Common myeloid progenitor, CD34-positive (primary cell): ENCODE measurements around the gene CYP2A6.
A peak's percentile ranks its signal among the peaks of the same experiment; 100 is the strongest.
"Not testable (repeated sequence)": the region's sequence is repeated elsewhere in the genome, so short reads cannot be mapped to it uniquely, and the experiment has no call there.

Source experiments
- CTCF ChIA-PET: fragments of 350-600 bp; sonication (Branson Sonifier 250); formaldehyde crosslinking; loops from one replicate; lab custom pipeline; 2021; ENCODE audit warnings: antibody characterized with exemption; lab: Charles Lee
- POLR2A ChIA-PET: fragments of 350-600 bp; sonication (Branson Sonifier 250); formaldehyde crosslinking; loops from one replicate; lab custom pipeline; 2021; ENCODE audit warnings: antibody characterized with exemption; lab: Charles Lee
- DNase-seq, 3 donors: peaks; one replicate each; pipeline versions ENCODE4 v3.0.0 to v3.0.0-alpha.2; 2013
- H3K27ac ChIP-seq, 2 experiments: 1 replicate in 1 of 2; 2 replicates in 1 of 2; pipeline ENCODE4 v1.7.0; 2013; ENCODE audit warnings: inconsistent platforms in 2 of 2, low read length in 2 of 2, mild to moderate bottlenecking in 2 of 2, low read depth in 1 of 2, moderate library complexity in 1 of 2; ENCODE audit not compliant: severe bottlenecking in 2 of 2, insufficient read depth in 1 of 2, poor library complexity in 1 of 2
- H3K27me3 ChIP-seq, 5 experiments: replicated peaks in 2 of 5; 1 replicate in 3 of 5; 2 replicates in 2 of 5; pipeline versions ENCODE4 v1.6.1 to v1.7.0; 2013; ENCODE audit warnings: low read length in 4 of 5, mild to moderate bottlenecking in 2 of 5, moderate library complexity in 2 of 5, inconsistent platforms in 1 of 5; ENCODE audit not compliant: insufficient read depth in 5 of 5, control insufficient read depth in 4 of 5
- H3K36me3 ChIP-seq, 4 experiments: 1 replicate in 2 of 4; 2 replicates in 2 of 4; pipeline versions ENCODE4 v1.6.1 to v1.7.0; 2013; ENCODE audit warnings: low read length in 3 of 4, control low read depth in 1 of 4, mild to moderate bottlenecking in 1 of 4; ENCODE audit not compliant: control insufficient read depth in 4 of 4, insufficient read depth in 4 of 4
- H3K4me1 ChIP-seq, 4 experiments: 1 replicate in 3 of 4; 2 replicates in 1 of 4; pipeline versions ENCODE4 v1.6.1 to v1.7.1; 2013; ENCODE audit warnings: low read length in 3 of 4, mild to moderate bottlenecking in 3 of 4, control low read depth in 1 of 4, inconsistent platforms in 1 of 4, moderate library complexity in 1 of 4; ENCODE audit not compliant: control insufficient read depth in 4 of 4, insufficient read depth in 4 of 4; ENCODE audit errors: control extremely low read depth in 1 of 4
- H3K4me3 ChIP-seq, 7 experiments: 1 replicate in 4 of 7; 2 replicates in 3 of 7; pipeline versions ENCODE4 v1.5.1 to v1.7.0; 2013; ENCODE audit warnings: mild to moderate bottlenecking in 7 of 7, low read length in 6 of 7, moderate library complexity in 6 of 7, inconsistent platforms in 2 of 7, low read depth in 2 of 7, control low read depth in 1 of 7; ENCODE audit not compliant: insufficient read depth in 4 of 7, control insufficient read depth in 1 of 7; ENCODE audit errors: extremely low read depth in 1 of 7
- H3K9me3 ChIP-seq, 5 experiments: 1 replicate in 4 of 5; 2 replicates in 1 of 5; pipeline versions ENCODE4 v1.6.1 to v1.7.1; 2013; ENCODE audit warnings: low read length in 4 of 5, mild to moderate bottlenecking in 2 of 5, inconsistent platforms in 1 of 5, low read depth in 1 of 5, moderate library complexity in 1 of 5; ENCODE audit not compliant: control insufficient read depth in 4 of 5, insufficient read depth in 2 of 5; ENCODE audit errors: control extremely low read depth in 1 of 5
- WGBS: methylation state at CpG from one replicate; pipeline ENCODE4 v1.1.5; 2013; ENCODE audit not compliant: insufficient coverage; 5-methylcytosine and 5-hydroxymethylcytosine counted together

The CYP2A6 gene

GRCh38 chr19:40831502-40832430 is 18.5 kb downstream of the CYP2A6 start:
- no peaks in the 10 kb centered on the region for H3K27me3 ChIP-seq
- H3K9me3 ChIP-seq = no peaks in the 10 kb centered on the region
- no peak overlapping the region for H3K4me3 ChIP-seq
- peaks cover 0 to 5% (median 0%) of the 10 kb centered on the region in 4 experiments for H3K36me3 ChIP-seq
- no peak for DNase-seq
- H3K4me1 ChIP-seq = peaks cover 0 to 14% (median 7%) of the 10 kb centered on the region in 4 experiments
- WGBS = 83% methylated on average over 2 of the region's 7 CpGs
- no peak overlapping the region for H3K27ac ChIP-seq
- ChIA-PET POLR2A (interaction anchor here (1.3 kb wide), 1 partner anchor 23 kb away, joined by 3 read pairs; no protein-coding TSS in a partner anchor), CTCF (interaction anchor here (1.0 kb wide), 1 partner anchor 362 kb away, joined by 3 read pairs; no protein-coding TSS in a partner anchor)

- CTCF ChIA-PET, H3K27ac ChIP-seq, H3K36me3 ChIP-seq, POLR2A ChIA-PET, H3K4me3 ChIP-seq, H3K27me3 ChIP-seq, DNase-seq, H3K9me3 ChIP-seq: not testable (repeated sequence)
- WGBS = 98% methylated on average over 11 of the region's 16 CpGs
- H3K4me1 ChIP-seq = peaks cover 0 to 19% (median 10%) of the 10 kb centered on the region in 4 experiments
Observed at GRCh38 chr19:40830741-40831140, 19.5 kb downstream of the CYP2A6 start.

DNA sequence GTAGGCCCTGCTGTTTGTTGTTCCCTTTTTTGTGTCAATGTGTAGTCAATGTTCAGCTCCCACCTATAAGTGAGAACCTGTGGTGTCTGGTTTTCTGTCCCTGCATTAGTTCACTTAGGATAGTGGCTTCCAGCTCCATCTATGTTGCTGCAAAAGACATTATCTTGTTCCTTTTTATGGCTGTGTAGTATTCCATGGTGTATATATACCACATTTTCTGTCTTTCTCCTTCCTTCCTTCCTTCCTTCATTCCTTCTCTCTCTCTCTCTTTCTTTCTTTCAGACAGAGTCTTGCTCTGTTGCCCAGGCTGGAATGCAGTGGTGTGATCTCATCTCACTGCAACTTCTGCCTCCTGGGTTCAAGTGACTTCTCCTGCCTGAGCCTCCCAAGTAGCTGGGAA is 21.0 kb downstream of the CYP2A6 start:
- ChIA-PET CTCF (interaction anchor here (0.6 to 1.6 kb wide), 2 partner anchors 10 to 56 kb away, joined by 3 read pairs; no protein-coding TSS in a partner anchor), POLR2A (no interaction called here)
- DNase-seq = no peak
- Histone ChIP-seq H3K36me3 (peaks cover 0 to 5% (median 0%) of the 10 kb centered on the region in 4 experiments), H3K9me3 (no peaks in the 10 kb centered on the region), H3K4me1 (peaks cover 0 to 25% (median 19%) of the 10 kb centered on the region in 4 experiments), H3K27me3 (no peaks in the 10 kb centered on the region), H3K27ac (no peak overlapping the region), H3K4me3 (no peak overlapping the region)

DNA sequence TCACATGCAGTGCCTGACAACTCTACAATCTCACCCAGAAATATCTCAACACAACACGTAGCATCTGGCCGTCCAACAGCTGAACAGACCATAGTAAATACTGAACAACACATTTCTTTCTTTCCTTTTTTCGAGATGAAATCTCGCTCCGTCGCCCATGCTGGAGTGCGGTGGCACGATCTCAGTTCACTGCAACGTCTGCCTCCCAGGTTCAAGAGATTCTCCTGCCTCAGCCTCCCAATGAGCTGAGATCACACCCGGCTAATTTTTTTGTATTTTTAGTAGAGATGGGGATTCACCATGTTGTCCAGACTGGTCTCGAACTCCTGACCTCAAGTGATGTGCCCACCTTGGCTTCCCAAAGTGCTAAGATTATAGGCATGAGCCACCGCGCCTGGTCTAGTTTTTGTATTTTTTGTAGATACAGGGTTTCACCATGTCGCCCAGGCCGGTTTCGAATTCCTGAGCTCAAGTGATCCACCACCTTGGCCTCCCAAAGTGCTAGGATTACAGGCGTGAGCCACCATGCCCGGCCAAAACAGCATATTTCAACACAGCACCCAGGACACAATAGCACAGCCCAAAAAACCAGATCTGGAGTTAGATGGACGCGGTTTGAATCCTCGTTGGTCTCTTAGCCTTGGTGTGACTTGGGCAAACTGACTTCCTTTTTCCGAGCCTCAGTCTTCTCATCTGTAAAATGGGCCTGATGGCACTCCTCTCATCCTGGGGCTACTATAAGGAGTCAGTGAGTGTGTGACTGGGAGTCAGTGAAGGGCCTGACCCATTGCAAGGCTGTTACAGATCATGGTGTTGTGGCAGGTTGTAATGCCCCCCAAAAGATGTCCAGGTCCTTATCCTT is 22.6 kb downstream of the CYP2A6 start:
- POLR2A ChIA-PET = no interaction called here
- no peaks in the 10 kb centered on the region for H3K27me3 ChIP-seq
- CTCF ChIA-PET = interaction anchor here (1.0 to 1.6 kb wide), 2 partner anchors 8 to 13 kb away, joined by 3 read pairs; no protein-coding TSS in a partner anchor
- peak overlapping the region in 1 of 2 experiments; percentile 25 for H3K27ac ChIP-seq
- H3K9me3 ChIP-seq = no peaks in the 10 kb centered on the region
- DNase-seq = no peak
- peaks cover 0 to 36% (median 31%) of the 10 kb centered on the region in 4 experiments for H3K4me1 ChIP-seq
- peaks cover 0 to 5% (median 0%) of the 10 kb centered on the region in 4 experiments for H3K36me3 ChIP-seq
- 96% methylated on average over 13 of the region's 22 CpGs for WGBS
- H3K4me3 ChIP-seq = no peak overlapping the region

GRCh38 chr19:40826699-40827385 is 23.4 kb downstream of the CYP2A6 start:
- Histone ChIP-seq H3K4me3 (peak overlapping the region in 1 of 7 experiments; percentile 28), H3K4me1 (peaks cover 0 to 43% (median 39%) of the 10 kb centered on the region in 4 experiments), H3K27ac (peak overlapping the region in 1 of 2 experiments; percentile 25)
- H3K27me3 ChIP-seq, POLR2A ChIA-PET, H3K36me3 ChIP-seq, H3K9me3 ChIP-seq: not testable (repeated sequence)
- CTCF ChIA-PET = interaction anchor here (1.0 kb wide), 1 partner anchor 14 kb away, joined by 3 read pairs; no protein-coding TSS in a partner anchor
- peak; percentile 71 to 98 (median 95) for DNase-seq
- WGBS = 79% methylated on average over 21 of the region's 29 CpGs

GRCh38 chr19:40826312-40826698 is 23.9 kb downstream of the CYP2A6 start:
- H3K27me3 ChIP-seq, H3K4me3 ChIP-seq, POLR2A ChIA-PET, CTCF ChIA-PET, DNase-seq, H3K27ac ChIP-seq, H3K36me3 ChIP-seq, H3K9me3 ChIP-seq: not testable (repeated sequence)
- 97% methylated on average over 4 of the region's 14 CpGs for WGBS
- peaks cover 0 to 45% (median 40%) of the 10 kb centered on the region in 4 experiments for H3K4me1 ChIP-seq
